HEK293 (cell line): ENCODE measurements around the gene SIRT7.

Source experiments
- ZNF561 ChIP-seq: fragments of 450-650 bp; IDR thresholded peaks from 2 replicates; pipeline ENCODE4 v1.5.1; 2018; ENCODE audit warnings: missing biosample characterization, missing genetic modification characterization, borderline replicate concordance
- TF ChIP-seq, protein P1 (sequence below): fragments of 450-650 bp; formaldehyde crosslinking; IDR thresholded peaks from 2 replicates; pipeline ENCODE4 v1.5.1; 2016; ENCODE audit warnings: missing biosample characterization, missing genetic modification characterization, borderline replicate concordance
- TF ChIP-seq, protein P2 (sequence below): fragments of 450-650 bp; formaldehyde crosslinking; IDR thresholded peaks from 2 replicates; pipeline ENCODE4 v1.5.1; 2016; ENCODE audit warnings: missing biosample characterization, missing genetic modification characterization
- TF ChIP-seq, protein P3 (sequence below): fragments of 450-650 bp; formaldehyde crosslinking; IDR thresholded peaks from 2 replicates; pipeline ENCODE4 v1.5.1; 2016; ENCODE audit warnings: missing biosample characterization, missing genetic modification characterization
- TF ChIP-seq, protein P4 (sequence below): fragments of 450-650 bp; formaldehyde crosslinking; IDR thresholded peaks from 2 replicates; pipeline ENCODE4 v1.5.1; 2017; ENCODE audit warnings: missing biosample characterization, mild to moderate bottlenecking, missing genetic modification characterization, moderate library complexity

DNA sequence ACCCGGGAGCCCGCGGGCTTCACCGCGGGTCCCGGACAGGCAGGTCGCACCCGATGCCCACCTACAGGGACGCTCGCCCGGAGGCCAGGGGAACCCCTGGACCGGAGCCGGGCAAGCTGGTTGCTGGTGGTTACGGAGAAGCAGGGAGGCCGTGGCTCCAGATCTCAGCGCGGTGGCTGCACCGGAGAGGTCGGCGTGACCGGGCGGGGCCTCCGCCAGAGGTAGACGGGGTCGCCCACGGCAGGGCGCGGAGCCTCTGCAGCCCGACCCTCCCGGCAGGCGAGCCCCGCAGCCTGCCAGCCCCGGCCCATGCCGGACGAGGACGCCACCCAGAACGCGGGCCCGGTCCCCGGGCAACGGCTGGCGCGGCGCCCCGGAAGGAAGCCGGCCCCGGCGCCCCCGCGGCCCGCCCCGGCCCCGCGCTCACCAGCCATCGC, 7.1 kb downstream of the SIRT7 start:
- TF ChIP-seq, protein P1, sequence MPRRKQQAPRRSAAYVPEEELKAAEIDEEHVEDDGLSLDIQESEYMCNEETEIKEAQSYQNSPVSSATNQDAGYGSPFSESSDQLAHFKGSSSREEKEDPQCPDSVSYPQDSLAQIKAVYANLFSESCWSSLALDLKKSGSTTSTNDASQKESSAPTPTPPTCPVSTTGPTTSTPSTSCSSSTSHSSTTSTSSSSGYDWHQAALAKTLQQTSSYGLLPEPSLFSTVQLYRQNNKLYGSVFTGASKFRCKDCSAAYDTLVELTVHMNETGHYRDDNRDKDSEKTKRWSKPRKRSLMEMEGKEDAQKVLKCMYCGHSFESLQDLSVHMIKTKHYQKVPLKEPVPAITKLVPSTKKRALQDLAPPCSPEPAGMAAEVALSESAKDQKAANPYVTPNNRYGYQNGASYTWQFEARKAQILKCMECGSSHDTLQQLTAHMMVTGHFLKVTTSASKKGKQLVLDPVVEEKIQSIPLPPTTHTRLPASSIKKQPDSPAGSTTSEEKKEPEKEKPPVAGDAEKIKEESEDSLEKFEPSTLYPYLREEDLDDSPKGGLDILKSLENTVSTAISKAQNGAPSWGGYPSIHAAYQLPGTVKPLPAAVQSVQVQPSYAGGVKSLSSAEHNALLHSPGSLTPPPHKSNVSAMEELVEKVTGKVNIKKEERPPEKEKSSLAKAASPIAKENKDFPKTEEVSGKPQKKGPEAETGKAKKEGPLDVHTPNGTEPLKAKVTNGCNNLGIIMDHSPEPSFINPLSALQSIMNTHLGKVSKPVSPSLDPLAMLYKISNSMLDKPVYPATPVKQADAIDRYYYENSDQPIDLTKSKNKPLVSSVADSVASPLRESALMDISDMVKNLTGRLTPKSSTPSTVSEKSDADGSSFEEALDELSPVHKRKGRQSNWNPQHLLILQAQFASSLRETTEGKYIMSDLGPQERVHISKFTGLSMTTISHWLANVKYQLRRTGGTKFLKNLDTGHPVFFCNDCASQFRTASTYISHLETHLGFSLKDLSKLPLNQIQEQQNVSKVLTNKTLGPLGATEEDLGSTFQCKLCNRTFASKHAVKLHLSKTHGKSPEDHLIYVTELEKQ (tag by site-specific recombination), result no peak
- TF ChIP-seq, protein P2, sequence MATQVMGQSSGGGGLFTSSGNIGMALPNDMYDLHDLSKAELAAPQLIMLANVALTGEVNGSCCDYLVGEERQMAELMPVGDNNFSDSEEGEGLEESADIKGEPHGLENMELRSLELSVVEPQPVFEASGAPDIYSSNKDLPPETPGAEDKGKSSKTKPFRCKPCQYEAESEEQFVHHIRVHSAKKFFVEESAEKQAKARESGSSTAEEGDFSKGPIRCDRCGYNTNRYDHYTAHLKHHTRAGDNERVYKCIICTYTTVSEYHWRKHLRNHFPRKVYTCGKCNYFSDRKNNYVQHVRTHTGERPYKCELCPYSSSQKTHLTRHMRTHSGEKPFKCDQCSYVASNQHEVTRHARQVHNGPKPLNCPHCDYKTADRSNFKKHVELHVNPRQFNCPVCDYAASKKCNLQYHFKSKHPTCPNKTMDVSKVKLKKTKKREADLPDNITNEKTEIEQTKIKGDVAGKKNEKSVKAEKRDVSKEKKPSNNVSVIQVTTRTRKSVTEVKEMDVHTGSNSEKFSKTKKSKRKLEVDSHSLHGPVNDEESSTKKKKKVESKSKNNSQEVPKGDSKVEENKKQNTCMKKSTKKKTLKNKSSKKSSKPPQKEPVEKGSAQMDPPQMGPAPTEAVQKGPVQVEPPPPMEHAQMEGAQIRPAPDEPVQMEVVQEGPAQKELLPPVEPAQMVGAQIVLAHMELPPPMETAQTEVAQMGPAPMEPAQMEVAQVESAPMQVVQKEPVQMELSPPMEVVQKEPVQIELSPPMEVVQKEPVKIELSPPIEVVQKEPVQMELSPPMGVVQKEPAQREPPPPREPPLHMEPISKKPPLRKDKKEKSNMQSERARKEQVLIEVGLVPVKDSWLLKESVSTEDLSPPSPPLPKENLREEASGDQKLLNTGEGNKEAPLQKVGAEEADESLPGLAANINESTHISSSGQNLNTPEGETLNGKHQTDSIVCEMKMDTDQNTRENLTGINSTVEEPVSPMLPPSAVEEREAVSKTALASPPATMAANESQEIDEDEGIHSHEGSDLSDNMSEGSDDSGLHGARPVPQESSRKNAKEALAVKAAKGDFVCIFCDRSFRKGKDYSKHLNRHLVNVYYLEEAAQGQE (tag by site-specific recombination), result no peak
- TF ChIP-seq, protein P3, sequence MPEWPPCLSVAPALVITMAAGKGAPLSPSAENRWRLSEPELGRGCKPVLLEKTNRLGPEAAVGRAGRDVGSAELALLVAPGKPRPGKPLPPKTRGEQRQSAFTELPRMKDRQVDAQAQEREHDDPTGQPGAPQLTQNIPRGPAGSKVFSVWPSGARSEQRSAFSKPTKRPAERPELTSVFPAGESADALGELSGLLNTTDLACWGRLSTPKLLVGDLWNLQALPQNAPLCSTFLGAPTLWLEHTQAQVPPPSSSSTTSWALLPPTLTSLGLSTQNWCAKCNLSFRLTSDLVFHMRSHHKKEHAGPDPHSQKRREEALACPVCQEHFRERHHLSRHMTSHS (tag by site-specific recombination), result no peak
- TF ChIP-seq, protein P4, sequence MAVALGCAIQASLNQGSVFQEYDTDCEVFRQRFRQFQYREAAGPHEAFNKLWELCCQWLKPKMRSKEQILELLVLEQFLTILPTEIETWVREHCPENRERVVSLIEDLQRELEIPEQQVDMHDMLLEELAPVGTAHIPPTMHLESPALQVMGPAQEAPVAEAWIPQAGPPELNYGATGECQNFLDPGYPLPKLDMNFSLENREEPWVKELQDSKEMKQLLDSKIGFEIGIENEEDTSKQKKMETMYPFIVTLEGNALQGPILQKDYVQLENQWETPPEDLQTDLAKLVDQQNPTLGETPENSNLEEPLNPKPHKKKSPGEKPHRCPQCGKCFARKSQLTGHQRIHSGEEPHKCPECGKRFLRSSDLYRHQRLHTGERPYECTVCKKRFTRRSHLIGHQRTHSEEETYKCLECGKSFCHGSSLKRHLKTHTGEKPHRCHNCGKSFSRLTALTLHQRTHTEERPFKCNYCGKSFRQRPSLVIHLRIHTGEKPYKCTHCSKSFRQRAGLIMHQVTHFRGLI (tag by site-specific recombination), result no peak
- TF ChIP-seq ZNF561, result no peak
